ENCODE data around the gene INPP1. TPM values are rescaled to one million over a fixed set of nuclear protein-coding genes. Genes with fewer than 3 reads are reported as not detected.
A peak's percentile ranks its signal among the peaks of the same experiment; 100 is the strongest.

Gene INPP1
- total and polyA plus RNA-seq, 2 of the 8 experiments (the other 6 are each of a cell fraction or from before 2014, with no cell fraction given): 0.88 to 3.0 TPM

DNA sequence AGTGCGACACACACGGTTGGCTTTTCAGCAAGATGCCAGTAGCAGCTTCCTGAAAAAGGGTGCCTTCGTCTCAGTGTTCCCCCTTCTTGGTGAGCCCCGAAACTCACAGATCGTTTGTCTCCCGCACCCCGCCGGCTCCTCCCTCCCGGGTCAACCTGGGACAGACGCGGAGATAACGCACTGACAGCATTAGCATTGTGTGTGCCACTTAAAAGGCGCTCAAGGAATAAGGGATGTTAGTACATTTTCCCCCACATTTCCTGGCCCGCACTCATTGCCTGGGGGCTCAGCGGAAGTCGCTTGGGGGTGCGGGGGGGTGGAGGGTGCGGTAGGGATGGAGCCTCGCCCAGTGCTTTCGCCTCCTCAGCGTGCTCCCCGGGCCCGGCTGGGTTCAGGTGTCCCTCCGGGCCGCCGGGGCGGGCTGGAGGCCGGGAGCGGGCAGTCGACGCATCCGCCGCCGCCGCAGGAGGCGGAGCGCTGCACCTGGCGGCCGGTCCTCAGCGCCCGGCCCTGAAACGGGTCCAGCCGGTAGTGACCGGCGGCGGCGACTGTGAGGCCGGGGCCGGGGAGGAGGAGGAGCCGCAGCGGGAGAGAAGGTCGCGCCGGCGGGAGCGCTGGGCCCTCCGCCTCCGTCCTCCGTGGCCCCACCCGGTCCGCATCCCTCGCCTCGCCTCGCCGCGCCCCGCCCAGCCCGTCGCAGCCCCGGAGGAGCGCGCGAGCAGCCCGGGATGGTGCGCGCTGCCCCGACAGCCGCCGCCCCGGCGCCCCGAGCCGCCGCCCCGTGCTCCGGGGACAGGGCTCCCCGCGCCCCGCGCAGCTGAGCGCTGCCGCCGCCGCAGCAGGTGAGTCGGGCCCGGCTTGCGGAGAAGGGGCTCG is 64.5 kb downstream of the INPP1 start, which contains the start of gene MFSD6:
Gene MFSD6, plus strand, starts transcription at position 694 of the 876 bp plus-strand sequence. CDS start 27,675 bp downstream, outside the sequence.
- 0 out of 2 replicates have a peak within 1 kb of the TSS, but pooled peaks have one; percentile 41 for H2BK5ac ChIP-seq (ENCODE audit: low read depth, low read length)
- TF ChIP-seq CHD2 (IDR thresholded peaks at IDR 0.05; ENCODE audit: low read length): no peak
- TF ChIP-seq SP4 (IDR thresholded peaks at IDR 0.05; ENCODE audit: low read length): no peak
- TF ChIP-seq, protein P1, sequence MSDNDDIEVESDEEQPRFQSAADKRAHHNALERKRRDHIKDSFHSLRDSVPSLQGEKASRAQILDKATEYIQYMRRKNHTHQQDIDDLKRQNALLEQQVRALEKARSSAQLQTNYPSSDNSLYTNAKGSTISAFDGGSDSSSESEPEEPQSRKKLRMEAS (IDR thresholded peaks at IDR 0.05): peak; percentile 45; the same call in 1 of the 2 replicates
- TF ChIP-seq JUN (IDR thresholded peaks at IDR 0.05; ENCODE audit: low read depth, low read length): no peak
- TF ChIP-seq, protein P2, sequence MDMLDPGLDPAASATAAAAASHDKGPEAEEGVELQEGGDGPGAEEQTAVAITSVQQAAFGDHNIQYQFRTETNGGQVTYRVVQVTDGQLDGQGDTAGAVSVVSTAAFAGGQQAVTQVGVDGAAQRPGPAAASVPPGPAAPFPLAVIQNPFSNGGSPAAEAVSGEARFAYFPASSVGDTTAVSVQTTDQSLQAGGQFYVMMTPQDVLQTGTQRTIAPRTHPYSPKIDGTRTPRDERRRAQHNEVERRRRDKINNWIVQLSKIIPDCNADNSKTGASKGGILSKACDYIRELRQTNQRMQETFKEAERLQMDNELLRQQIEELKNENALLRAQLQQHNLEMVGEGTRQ (IDR thresholded peaks at IDR 0.05; ENCODE audit: low read length): no peak

More for the DNA sequence above, 64.5 kb downstream of the INPP1 start, which contains the start of gene MFSD6:
- no peak within 1 kb of the TSS for H3K18ac ChIP-seq (ENCODE audit: extremely low read depth, low read length)
- peak within 1 kb of the TSS; percentile 59 to 82 (median 72) for H3K4me3 ChIP-seq (ENCODE audit: extremely low read depth in 1 of 4, insufficient read depth in 2 of 4, low read depth in 3 of 4, low read length in 4 of 4)
- H2BK15ac ChIP-seq (ENCODE audit: low read length): no peak within 1 kb of the TSS
- ChIA-PET POLR2A (ENCODE audit: partially characterized antibody) (interaction anchor here (1.1 kb wide), 2 partner anchors 16 to 88 kb away, joined by 3 to 4 read pairs; partner anchors contain the start of gene HIBCH), CTCF (ENCODE audit: partially characterized antibody) (interaction anchor here (0.8 to 1.2 kb wide), 3 partner anchors 22 to 400 kb away, joined by 3 read pairs; no protein-coding TSS in a partner anchor)
- peak within 1 kb of the TSS; percentile 38 for H4K8ac ChIP-seq (ENCODE audit: extremely low read depth, insufficient read depth, low read length)
- peaks cover 11% of the 10 kb centered on the region; the same call in 1 of the 2 replicates for H3K23me2 ChIP-seq (ENCODE audit: low read depth, low read length)
- peak within 1 kb of the TSS; percentile 48 for H2AFZ ChIP-seq (ENCODE audit: low read length)
- no peaks in the 10 kb centered on the region for H3K79me1 ChIP-seq (ENCODE audit: low read depth, low read length)
- H3K27ac ChIP-seq (ENCODE audit: low read depth, low read length): no peak within 1 kb of the TSS
- peak within 1 kb of the TSS; percentile 95 to 99 for H3K4me2 ChIP-seq (ENCODE audit: insufficient read depth in 1 of 2, low read depth in 2 of 2, low read length in 2 of 2)
- peak within 1 kb of the TSS; percentile 44 for H2BK12ac ChIP-seq (ENCODE audit: low read depth, low read length)
- H2BK120ac ChIP-seq (replicated peaks; ENCODE audit: low read depth, low read length): no peak within 1 kb of the TSS
- H4K5ac ChIP-seq (ENCODE audit: insufficient read length, low read depth, low read length): no peak within 1 kb of the TSS
- no peak within 1 kb of the TSS for H4K91ac ChIP-seq (replicated peaks; ENCODE audit: insufficient read length, low read length)
- H4K20me1 ChIP-seq (replicated peaks in 1 of 2; ENCODE audit: control insufficient read depth in 1 of 2, insufficient read depth in 2 of 2, low read length in 2 of 2): no peaks in the 10 kb centered on the region
- H2AK5ac ChIP-seq (ENCODE audit: low read depth, low read length): no peak within 1 kb of the TSS
- H3K4ac ChIP-seq (replicated peaks; ENCODE audit: insufficient read length, low read depth, low read length): no peak within 1 kb of the TSS
- no peak for FAIRE-seq
- H3K23ac ChIP-seq (ENCODE audit: insufficient read length): no peak within 1 kb of the TSS
- H3K14ac ChIP-seq (ENCODE audit: insufficient read length): no peak within 1 kb of the TSS
- peak within 1 kb of the TSS in 3 of 4 experiments; percentile 22 to 80 (median 61); a peak in 5 of 7 replicates for H3K9ac ChIP-seq (replicated peaks in 1 of 4; ENCODE audit: extremely low read depth in 1 of 4, low read depth in 3 of 4, low read length in 3 of 4)
- WGBS, 2 experiments (ENCODE audit: extremely low coverage in 1 of 2, insufficient coverage in 1 of 2, insufficient read length in 1 of 2, insufficient replicate concordance in 2 of 2, low coverage in 1 of 2, low lambda C conversion rate in 2 of 2, missing lambda C conversion rate in 1 of 2): 1% methylated on average over 34 of the region's 98 CpGs; no CpG with 5 or more reads in 1 of the 2 experiments
- no peaks in the 10 kb centered on the region for H3K36me3 ChIP-seq (ENCODE audit: control insufficient read depth in 2 of 4, insufficient read depth in 4 of 4, low read length in 3 of 4)
- no peak within 1 kb of the TSS for H2BK20ac ChIP-seq (ENCODE audit: low read length)
- H3K27me3 ChIP-seq (replicated peaks in 1 of 4; ENCODE audit: control insufficient read depth in 3 of 4, extremely low read depth in 1 of 4, insufficient read depth in 3 of 4, low read length in 3 of 4): peaks cover 2 to 24% (median 20%) of the 10 kb centered on the region in 4 experiments
- H3K79me2 ChIP-seq (ENCODE audit: control insufficient read depth in 1 of 2, insufficient read depth in 2 of 2, low read length in 2 of 2): no peaks in the 10 kb centered on the region
- DNase-seq (ENCODE audit: low read depth in 1 of 2, low spot score in 2 of 2): peak in 1 of 2 experiments; percentile 76
- H3K56ac ChIP-seq (replicated peaks; ENCODE audit: insufficient read length, low read depth, low read length): no peak within 1 kb of the TSS
- peaks cover 3 to 7% (median 5%) of the 10 kb centered on the region in 4 experiments; a peak in 6 of 7 replicates for H3K4me1 ChIP-seq (replicated peaks in 1 of 4; ENCODE audit: control insufficient read depth in 3 of 4, insufficient read depth in 4 of 4, low read length in 3 of 4)
- H3K9me3 ChIP-seq (ENCODE audit: insufficient read depth in 2 of 2, low read depth in 1 of 2, low read length in 1 of 2): no peaks in the 10 kb centered on the region

Data from H1 (cell line).